ENCODE data around the gene SLC6A11.

SLC6A11 gene

GRCh38 chr3:10792208-10792607, 23.8 kb upstream of the SLC6A11 start:
- no peak for DNase-seq

DNA sequence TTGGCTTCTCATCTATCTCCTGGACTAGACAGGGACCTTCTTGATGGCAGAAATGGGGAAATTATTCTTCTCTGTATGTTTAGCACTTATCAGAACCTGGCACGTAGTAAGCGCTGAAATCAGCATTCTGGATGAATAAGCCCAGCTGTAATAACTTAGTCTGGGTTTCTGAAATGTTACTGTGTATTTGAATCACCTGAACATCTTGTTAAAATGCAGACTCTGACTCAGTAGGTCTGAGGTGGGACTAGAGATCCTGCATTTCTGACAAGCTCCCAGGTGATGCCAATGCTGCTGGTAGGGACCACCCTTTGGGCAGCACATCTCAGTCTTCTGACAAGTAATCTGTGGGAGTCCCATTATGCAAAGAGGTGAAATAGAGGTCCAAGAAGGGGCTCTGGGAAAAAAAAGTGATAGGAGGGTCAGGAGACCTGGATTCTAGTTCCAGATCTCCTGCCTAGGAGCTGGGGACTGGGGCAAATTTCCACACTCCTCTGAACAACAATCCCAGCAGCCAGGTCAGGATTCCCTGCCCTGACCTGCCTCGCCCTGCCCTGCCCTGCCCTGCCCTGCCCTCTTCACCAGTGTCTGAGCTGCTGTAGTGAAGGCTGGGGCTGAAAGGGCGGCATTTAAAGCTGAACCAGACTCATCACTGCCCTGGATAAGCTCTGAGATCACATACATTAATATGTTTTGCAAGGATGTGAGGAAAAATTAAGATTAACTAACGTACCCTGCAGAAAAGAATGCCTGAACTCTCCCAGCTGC, 17.2 kb upstream of the SLC6A11 start:
- no peak for DNase-seq

GRCh38 chr3:10804183-10804648, 11.8 kb upstream of the SLC6A11 start:
- no peak for DNase-seq

DNA sequence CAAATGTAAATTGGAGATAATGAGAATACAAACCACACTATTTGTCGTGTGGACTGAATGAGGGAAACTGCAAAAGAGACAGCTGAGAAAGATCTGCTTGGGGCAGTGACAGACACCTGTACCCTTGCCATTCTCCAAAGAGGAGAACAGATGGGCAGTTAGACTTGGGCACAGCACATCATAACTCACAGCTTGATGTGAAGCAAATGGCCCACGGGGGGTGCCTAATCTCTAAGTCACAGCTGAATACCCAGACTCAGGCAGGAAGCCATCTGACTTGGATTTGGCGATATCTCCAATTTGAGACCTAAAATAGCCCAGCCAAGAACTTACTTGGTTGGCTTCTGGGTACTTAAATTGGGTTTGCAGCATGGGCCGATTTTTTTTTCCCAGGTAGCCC, 10.0 kb upstream of the SLC6A11 start:
- DNase-seq, result no peak

DNA sequence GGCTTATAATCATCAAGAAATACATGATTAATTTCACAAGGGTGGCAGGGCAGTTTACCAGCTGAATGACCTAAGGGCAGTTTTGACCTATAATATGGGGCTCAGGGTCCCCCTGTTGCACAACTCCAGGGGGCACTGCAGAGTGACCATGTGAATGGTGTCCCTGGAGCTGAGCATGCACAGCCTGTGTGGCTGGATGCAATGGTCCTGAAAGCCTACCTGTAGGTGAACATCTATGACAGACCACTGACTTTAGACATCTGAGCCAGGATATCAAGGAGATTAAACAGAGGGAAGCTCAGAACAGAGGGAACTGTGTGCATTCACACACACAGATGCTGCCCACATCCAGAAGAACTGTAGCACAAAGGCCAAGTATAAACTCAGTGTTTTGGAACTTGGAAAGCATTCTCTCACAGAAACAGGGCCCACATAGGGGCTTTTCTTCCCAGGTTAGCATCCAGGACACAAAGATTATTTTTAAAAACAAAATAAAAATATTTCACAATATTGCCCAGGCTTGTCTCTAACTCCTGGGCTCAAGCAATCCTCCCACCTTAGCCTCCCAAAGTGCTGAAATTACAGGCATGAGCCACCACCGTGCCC, 7.8 kb upstream of the SLC6A11 start:
- no peak for DNase-seq

DNA sequence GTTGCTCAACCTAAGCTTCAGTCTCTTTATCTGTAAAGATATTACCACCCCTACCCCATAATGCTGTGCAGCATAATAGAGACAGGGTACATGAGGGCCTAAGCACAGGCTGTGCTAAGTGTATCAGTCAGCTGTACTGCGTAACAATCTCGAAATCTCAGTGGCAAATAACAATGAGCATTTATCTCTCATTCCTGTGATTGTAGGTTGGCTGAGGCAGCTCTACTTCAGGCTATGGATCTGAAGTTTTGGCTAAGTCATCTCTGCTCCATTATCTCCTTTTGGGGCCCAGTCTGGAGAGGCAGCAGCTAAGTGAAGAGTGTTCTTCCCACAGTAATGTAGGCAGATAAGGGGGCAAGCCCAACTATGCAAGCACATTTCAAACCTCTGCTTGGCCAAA, 7.1 kb upstream of the SLC6A11 start:
- no peak for DNase-seq

DNA sequence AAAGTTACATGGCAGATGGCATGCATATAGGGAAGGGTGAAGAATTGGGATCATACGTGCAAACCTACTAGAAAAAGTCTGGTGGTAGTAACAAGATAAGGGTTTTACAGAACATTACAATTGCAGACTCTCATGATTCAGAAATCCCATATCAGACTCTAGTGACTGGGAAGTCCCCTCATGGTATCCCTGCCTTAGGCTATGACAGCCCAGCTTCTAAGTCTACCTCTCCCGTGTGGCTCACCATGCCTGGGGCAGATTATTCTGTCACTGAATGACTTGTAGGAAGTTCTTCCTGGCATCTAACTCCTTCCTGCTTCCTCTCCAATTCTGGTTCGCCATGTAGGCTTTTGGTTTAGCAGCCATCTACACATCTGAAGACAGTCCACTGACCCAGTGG, 5.7 kb upstream of the SLC6A11 start:
- no peak for DNase-seq

GRCh38 chr3:10813425-10813824, 2.6 kb upstream of the SLC6A11 start:
- DNase-seq, result no peak

DNA sequence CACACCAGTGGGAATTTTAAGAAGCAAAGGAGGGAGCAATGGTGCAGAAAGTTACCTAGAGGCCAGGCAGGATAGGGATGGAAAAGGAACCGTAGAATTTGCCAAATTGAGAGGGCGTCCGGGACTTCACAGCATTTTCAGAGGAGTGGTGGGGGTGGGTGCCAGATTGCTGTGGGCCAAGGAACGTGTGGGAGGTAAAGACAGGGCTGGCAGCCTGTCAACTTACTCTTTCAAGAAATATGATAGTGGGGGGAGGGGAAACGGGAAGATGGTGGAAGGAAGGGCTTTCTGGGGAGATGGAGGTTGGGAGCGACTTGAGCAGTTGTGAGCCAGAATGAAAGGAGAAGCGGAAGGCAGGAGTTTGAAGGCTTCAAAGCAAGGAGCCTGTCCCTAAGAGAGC, 1.4 kb upstream of the SLC6A11 start:
- no peak for DNase-seq

DNA sequence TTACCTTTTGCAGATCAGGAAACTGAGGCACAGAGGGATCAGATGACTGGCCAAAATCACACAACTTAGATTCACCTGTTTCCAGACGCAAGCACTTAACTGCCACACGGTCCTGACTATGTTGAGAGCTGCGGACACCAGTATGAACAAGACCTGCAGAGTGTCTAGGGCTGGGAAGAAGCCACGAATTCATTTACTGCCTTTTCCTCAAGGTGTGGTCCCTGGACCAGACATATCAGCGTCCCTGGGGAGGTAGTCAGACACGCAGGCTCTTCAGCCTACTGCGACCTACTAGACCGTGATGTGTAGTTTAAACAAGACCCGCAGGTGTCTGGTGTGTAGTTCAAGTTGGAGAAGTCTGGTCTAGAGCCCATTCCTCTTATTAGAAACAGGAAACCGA, 541 bp upstream of the SLC6A11 start:
- DNase-seq, result no peak

GRCh38 chr3:10816863-10817253, 830 bp downstream of the SLC6A11 start:
- no peak for DNase-seq

- no peak for DNase-seq
Measured at GRCh38 chr3:10817506-10817905, 1.5 kb downstream of the SLC6A11 start.

DNA sequence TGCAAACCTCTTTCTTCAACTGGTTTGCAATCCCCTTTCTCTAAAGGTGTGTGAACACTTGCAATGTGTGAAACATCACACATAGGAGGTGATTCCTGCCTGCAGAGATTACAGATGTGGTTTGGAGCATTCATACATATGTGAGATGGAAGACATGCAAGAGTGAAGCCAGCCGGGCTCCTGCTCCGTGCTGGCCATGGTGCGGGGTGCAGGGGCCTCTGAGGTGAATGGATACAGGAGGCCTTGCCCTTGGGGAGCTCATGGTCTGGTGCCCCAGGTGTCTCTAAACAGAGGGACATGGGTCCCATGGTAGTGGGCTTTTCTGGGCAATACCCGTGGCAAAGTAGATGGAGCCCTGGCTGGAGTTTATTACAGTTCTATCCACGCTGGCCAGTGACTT, 6.0 kb downstream of the SLC6A11 start:
- no peak for DNase-seq

DNA sequence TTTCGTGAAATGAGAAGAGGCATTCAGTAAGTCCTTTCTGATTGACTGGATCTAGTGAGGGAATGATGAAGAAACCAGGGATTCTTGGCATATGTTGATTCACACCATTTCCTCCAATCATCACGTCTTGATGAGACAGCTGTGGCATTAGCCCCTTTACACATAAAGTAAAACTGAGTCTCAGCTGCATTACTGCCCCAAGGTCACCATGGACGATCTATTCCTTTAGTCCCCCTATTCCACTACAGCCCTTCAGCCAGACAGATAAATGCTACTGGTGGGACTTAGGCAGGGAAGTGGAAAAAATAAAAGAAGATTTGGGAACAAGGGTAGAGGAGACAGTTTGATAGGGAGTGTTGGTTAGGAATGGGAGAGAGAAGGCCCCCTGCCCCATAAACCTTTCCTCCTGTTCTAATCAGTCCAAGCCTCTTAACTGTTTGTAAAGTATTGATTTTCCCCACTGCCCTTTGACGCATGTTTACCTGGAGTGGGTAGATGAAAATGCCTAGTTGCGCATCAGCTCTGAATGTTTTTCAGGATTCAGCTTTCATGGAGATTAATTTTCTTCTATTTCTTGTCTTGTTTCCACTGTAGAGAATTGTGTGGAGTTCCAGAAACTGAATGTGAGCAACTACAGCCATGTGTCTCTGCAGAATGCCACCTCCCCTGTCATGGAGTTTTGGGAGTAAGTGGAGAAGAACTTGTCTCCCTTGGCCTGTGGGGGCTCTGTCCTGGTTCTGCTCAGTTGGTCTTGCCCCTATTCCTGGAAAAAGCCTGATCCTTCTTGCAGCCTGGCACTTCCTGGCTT, 6.9 kb downstream of the SLC6A11 start:
- no peak for DNase-seq

GRCh38 chr3:10823516-10823818, 7.4 kb downstream of the SLC6A11 start:
- no peak for DNase-seq

DNA sequence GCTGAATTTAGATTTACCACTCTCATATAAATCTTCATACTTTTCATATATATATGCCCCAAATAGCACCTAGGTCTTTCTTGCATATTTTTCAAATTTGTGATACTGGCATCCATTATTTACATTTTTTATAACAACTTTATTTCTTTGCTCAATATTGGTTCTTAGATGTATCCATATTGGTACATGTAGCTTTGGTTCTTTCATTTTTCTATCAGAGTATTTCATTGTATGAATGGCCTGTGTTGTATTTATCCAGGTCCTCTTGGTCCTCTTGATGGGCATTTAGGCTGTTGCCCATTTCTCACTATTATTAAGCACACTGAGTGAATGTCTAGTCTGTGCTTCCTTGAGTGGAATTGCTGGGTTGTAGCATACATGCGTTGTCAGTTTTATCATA, 8.4 kb downstream of the SLC6A11 start:
- no peak for DNase-seq

- no peak for DNase-seq
Measured at GRCh38 chr3:10833855-10834414, 17.9 kb downstream of the SLC6A11 start.

GRCh38 chr3:10834951-10835350, 18.9 kb downstream of the SLC6A11 start:
- no peak for DNase-seq

- DNase-seq, result no peak
Measured at GRCh38 chr3:10835406-10835805, 19.4 kb downstream of the SLC6A11 start.

GRCh38 chr3:10836676-10837075, 20.6 kb downstream of the SLC6A11 start:
- no peak for DNase-seq

GRCh38 chr3:10837849-10838248, 21.8 kb downstream of the SLC6A11 start:
- no peak for DNase-seq

DNA sequence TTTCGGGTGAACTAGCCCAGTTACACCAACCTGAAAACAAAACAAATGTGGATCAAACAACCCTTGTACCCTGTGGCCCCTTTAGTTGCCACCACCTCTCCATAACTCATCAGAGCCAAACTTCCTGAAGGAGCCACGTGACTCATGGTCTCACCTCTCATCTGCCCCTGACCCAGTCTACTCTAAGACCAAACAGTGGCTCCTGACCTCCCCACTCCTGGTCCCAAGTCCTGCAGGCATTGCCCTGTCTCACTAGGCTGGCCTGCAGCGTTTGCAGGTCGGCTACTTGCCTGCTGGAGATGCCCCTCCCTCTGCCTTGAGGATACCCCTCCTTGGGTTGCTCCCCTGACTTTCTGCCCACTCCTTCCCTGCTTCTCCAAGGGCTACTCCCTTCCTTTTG, 23.1 kb downstream of the SLC6A11 start:
- no peak for DNase-seq

- DNase-seq, result no peak
Measured at GRCh38 chr3:10841100-10841499, 25.1 kb downstream of the SLC6A11 start.

- no peak for DNase-seq
Measured at GRCh38 chr3:10843378-10843777, 27.4 kb downstream of the SLC6A11 start.
